ENCODE results near the gene CSNK1D.

- no peak for TF ChIP-seq POLR2A (IDR thresholded peaks at IDR 0.05)
- TF ChIP-seq, protein P1, sequence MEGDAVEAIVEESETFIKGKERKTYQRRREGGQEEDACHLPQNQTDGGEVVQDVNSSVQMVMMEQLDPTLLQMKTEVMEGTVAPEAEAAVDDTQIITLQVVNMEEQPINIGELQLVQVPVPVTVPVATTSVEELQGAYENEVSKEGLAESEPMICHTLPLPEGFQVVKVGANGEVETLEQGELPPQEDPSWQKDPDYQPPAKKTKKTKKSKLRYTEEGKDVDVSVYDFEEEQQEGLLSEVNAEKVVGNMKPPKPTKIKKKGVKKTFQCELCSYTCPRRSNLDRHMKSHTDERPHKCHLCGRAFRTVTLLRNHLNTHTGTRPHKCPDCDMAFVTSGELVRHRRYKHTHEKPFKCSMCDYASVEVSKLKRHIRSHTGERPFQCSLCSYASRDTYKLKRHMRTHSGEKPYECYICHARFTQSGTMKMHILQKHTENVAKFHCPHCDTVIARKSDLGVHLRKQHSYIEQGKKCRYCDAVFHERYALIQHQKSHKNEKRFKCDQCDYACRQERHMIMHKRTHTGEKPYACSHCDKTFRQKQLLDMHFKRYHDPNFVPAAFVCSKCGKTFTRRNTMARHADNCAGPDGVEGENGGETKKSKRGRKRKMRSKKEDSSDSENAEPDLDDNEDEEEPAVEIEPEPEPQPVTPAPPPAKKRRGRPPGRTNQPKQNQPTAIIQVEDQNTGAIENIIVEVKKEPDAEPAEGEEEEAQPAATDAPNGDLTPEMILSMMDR (IDR thresholded peaks at IDR 0.05) = no peak
Measured at GRCh38 chr17:82317394-82318168, 44.1 kb upstream of the CSNK1D start, which contains the start of gene CD7.
